ENCODE measurements around the gene TMA16. TPM values are rescaled to one million over a fixed set of nuclear protein-coding genes. Genes with fewer than 3 reads are reported as not detected.
"Not testable (repeated sequence)": the region's sequence is repeated elsewhere in the genome, so short reads cannot be mapped to it uniquely, and the experiment has no call there.

TMA16 gene
- polyA plus RNA-seq, 10 donors: 21.6 to 27.7 (median 24.5) TPM

DNA sequence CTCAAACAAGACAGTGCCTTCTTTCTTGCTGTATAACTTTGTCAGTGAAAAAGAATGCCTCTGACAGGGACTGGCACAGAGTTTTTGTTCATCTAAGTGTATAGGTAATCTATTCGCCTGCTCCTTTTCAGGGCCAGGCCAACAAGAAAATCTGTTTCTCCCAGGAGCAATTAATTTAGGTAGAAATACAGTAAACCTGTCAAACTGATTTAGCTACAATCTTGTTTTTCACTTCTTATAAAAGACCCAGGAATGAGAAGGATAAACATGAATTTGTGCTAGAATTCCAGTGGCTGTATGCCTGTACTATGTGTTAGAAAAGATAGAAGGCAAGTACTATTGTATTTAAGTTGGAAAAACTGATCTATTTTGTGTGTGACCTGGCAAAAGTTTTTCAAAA is 6.1 kb downstream of the TMA16 start:
- no peak for DNase-seq

GRCh38 chr4:163505374-163505773 is 10.9 kb downstream of the TMA16 start:
- DNase-seq: no peak

DNA sequence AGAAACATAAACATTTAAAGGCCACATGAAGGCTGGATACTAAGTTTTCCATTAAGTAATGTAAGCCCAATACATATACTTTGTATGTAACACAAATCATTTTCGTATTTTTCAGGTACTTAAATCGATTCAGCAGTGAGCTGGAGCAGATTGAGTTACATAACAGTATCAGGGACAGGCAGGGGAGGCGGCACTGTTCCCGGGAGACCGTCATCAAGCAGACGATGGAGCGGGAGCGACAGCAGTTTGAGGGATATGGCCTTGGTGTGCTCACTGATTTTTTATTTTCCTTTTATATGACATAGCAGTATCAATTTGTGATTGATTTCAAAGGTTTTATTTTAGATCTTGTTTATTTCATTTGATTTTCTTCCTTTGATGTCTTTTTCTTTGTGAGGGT is 20.7 kb downstream of the TMA16 start:
- DNase-seq: no peak

DNA sequence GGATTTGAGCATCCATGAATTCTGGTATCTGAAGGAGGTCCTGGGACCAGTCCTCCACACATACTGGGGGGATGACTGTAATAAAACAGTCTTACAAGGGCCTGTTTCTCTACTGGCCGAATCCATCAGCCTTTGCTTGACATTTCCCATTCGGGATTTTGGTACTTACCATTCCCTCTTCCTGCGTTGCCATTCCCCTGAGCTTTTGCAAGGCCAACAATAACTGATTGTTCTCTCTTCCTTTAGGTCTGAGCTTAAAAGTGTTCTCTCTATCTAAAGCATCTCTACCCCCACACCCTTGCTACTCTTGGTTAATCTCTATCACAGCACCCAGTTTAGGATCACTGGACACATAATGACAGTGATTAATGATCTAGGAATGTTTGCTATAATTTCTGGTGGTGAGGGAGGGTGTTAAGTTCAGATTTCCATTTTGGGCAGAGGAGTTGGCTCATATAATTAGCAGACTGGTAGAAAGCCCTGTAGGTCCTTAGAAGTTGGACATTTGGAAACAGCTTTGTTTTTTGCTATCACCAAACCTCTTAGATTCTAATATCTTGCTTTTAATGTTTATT is 29.4 kb downstream of the TMA16 start:
- no peak for DNase-seq

DNA sequence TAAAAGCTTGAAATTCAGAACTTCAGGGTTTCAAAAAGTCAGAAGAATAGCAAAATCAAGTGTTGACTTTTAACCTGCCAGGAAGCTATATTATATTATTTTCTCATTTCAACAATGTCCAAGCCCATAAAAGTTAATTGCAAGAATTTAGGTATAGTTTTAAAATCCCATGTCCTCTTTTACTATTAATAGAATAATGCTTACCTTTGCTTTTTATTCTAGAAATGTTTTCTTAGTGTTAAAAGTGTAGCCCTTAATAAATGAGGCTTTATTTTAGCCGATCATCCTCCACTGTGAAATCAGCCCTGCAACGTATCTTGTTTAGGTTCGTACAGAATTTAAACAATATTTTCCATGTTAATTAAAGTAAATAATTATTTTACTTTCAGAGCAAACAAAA is 31.5 kb downstream of the TMA16 start:
- DNase-seq: no peak

DNA sequence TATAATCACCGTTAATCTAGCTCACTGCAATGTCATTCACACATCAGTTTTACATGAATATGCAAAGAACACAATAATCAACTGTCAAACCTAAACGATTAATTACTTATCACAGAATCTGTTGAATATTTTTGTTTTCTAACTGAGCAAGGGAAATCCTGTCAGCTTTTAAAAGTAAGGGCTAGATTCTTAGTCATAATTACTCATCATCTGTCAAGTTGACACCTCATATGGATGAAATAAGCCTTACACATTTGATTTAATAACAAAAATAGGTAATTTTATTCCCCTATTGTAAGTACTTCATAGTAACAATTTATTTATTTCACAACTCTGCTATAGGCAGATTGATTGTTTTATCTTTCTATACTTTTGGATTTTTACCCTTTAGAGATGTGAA is 32.7 kb downstream of the TMA16 start:
- no peak for DNase-seq

- no peak for DNase-seq
Observed at GRCh38 chr4:163528653-163529052, 34.2 kb downstream of the TMA16 start.

- DNase-seq: no peak
Observed at GRCh38 chr4:163534056-163534455, 39.6 kb downstream of the TMA16 start.

DNA sequence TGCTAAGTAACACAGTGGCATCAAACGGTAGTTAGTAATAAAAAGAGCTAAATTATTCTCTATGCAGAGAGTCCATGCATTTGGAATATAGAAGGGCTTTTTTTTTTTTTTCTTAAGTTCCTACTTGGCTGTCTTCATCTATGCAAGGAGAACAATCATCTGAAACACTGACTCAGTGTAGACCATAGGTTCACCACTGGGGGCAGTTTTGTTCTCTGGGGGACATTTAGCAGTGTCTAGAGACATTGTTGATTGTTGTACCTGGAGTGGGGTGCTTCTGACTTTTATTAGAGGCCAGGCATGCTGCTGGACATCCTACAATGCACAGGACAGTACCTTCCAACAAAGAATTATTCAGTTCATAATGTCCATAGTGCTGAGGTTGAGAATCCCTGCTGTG is 41.2 kb downstream of the TMA16 start:
- no peak for DNase-seq

GRCh38 chr4:163536091-163536490 is 41.6 kb downstream of the TMA16 start:
- DNase-seq: peak; percentile 46 to 71 (median 48)

DNA sequence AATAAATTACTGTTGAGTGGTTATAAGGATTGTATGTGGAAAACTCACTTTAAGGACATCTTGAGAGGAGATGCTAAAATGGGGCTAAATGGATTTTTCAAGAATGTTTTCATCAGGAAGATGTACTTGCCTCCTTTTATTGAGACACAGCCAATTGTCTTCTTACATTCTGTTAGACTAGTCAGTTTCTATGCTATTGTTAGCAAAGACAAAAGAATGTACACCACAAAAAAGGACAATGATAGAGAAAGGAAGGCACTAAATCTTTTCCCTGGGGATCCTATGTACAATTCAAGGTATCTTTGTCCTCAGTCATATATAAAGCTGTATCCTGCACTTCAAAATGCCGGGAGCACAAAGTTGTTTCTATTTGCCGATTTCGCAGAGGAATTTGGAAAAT is 42.6 kb downstream of the TMA16 start:
- no peak for DNase-seq

DNA sequence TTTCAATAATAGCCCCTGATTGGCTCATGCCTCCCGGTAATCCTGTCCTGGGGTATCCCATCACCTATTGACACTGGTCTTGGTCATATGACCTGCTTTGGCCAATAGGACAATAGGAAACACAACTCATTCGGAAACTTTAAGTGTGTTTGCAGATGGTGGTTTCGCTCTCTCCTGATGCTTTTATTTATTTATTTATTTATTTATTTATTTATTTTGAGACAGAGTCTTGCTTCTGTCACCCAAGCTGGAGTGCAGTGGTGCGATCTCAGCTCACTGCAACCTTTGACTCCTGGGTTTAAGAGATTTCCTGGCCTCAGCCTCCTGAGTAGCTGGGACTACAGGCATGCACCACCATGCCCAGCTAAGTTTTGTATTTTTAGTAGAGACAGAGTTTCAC is 44.3 kb downstream of the TMA16 start:
- not testable (repeated sequence) for DNase-seq

GRCh38 chr4:163540448-163540847 is 46.0 kb downstream of the TMA16 start:
- DNase-seq: no peak

DNA sequence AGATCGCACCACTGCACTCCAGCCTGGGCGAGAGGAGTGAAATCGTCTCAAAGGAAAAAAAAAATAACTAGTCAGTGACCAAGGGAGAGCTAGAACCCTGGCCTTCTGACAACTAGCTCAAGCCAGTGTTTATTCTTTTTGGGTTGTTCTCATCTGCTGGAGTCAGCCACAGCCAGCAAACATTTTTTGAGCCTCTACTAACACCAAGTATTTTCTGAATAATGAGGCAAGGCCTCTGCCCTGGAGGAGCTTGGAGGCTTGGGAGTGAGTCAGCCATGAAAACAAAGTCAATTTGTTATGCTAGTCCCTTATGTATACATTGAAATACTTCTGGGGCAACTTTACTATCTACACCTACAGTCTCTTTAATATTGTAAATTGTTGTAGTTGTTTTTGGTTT is 46.5 kb downstream of the TMA16 start:
- DNase-seq: peak in 1 of 3 donors; percentile 27

DNA sequence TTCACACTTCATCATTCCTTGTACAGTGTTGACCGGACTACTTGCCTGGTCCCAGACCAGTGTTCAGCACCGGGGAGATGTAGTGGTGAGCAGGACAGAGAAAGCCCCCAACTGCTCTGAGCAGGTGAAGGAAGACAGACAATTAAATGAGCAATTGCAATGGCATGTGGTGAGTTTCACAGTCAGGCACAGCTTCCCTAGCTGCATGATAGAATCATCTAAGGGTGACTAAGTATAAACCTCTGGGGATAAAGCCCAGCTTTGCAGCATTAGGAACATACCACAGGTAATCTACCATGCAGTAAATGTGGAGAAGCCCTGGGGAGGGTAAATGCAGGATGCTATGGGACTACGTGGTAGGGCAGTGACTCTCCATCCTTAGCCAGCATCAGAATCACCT is 47.8 kb downstream of the TMA16 start:
- peak in 1 of 3 donors; percentile 21 for DNase-seq

- DNase-seq: peak; percentile 26 to 81 (median 55)
Observed at GRCh38 chr4:163544407-163545038, 50.0 kb downstream of the TMA16 start.

DNA sequence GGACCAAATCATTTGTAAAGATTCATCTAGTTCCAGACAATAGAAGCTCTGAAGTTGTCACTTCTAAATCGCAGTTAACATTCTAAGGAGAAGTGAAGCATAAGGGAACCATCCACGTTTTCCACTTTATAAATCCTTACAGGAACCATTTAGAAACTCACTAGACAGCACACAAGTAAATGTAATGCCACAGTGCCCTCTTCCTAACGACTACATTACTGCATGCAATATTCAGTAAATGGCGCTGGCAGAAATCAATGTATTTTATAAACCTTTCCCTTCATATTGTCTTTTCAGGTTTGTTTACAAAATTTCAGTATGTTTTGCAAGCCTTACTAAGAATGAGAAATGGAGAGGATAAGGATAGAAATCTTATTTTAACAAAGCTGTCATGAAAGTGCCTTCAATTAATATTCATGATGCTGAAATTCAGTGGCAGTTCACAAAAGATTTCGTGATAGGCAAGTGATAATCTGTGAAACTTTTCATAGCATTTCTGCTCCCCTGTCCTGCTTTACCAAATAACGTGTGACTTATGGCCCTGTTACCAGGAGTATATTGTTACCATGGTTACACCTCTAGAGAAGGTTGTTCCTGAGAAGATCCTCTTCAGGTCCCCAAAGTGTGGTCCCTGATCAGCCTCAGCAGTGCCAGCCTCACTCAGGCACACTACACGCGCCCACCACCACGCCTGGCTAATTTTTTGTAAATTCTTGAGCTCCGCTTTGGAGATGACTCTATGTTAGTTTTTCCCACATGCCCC is 54.2 kb downstream of the TMA16 start:
- peak; percentile 26 to 68 (median 47) for DNase-seq

DNA sequence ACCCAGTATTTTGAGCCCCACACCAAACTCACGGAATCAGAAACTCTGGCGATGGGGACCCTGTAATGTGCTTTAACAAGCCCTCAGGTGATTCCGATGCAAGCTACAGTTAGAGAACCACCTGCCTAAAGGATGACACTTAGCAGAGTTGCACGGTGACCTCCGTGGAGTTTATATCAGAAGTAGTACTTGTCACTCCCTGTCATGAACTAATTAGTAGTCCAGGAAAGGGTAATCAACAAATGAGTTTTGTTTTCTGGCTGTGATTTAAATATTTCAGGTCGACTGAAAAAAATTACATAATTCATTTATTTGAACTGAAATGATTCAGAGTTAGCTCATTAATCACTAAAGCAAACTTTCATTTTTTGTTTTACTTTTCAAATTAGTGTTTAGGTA is 56.4 kb downstream of the TMA16 start:
- DNase-seq: no peak

GRCh38 chr4:163553146-163553545 is 58.7 kb downstream of the TMA16 start:
- no peak for DNase-seq

GRCh38 chr4:163554870-163555465 is 60.5 kb downstream of the TMA16 start:
- peak; percentile 19 to 41 (median 22) for DNase-seq

- no peak for DNase-seq
Observed at GRCh38 chr4:163556177-163556576, 61.7 kb downstream of the TMA16 start.

DNA sequence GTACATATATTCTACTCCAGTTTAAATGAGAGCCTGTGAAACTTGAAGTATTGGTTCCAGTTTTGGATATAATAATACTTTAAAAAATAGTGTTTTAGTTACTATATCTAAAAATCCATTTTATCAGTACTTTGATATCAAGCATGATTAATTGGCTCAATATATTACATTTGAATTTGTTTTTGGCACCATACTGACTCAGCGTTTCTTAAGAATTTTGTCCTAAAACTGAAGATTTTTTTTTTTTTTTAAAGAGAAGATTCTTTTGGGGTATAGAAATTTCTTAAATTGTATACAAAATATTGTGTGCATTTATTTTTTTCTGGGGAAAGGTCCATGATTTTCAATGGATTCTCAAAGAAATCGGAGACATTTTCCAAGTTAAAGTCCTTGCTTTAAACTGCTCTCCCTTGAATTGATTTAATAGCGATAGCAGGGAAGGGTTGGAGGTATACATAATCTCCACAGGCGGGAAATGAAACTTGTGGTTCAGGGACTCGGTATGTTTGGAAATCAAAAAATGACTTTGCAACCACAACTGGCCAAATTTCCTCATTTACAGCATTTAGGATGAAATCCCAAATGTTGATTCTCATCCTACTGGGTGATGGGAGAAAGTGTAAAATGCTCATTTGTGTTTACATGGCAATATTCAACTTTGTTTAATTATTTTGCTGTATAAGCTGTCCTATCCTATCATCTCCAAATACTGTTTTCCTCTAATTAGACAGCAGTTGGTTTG is 62.3 kb downstream of the TMA16 start:
- DNase-seq: no peak

All from muscle of back (tissue), 11 donors.